AG09309 (cell line): ENCODE results near the gene LEMD1.
"Not testable (repeated sequence)": the region's sequence is repeated elsewhere in the genome, so short reads cannot be mapped to it uniquely, and the experiment has no call there.

Source experiments
- DNase-seq: peaks from one replicate; pipeline ENCODE4 v3.0.0-alpha.2; 2010; ENCODE audit warnings: low read depth
- H3K4me3 ChIP-seq: 2 replicates; pipeline ENCODE4 v1.5.1; 2011; ENCODE audit warnings: mild to moderate bottlenecking, low read depth, low read length, moderate library complexity; ENCODE audit not compliant: control insufficient read depth
- TF ChIP-seq, protein P1 (sequence below): IDR thresholded peaks from 2 replicates; pipeline ENCODE4 v1.5.1; 2011; ENCODE audit warnings: mild to moderate bottlenecking, low read depth, low read length, inconsistent platforms; ENCODE audit not compliant: insufficient read depth, control insufficient read depth; ENCODE audit errors: missing control alignments

LEMD1 gene

DNA sequence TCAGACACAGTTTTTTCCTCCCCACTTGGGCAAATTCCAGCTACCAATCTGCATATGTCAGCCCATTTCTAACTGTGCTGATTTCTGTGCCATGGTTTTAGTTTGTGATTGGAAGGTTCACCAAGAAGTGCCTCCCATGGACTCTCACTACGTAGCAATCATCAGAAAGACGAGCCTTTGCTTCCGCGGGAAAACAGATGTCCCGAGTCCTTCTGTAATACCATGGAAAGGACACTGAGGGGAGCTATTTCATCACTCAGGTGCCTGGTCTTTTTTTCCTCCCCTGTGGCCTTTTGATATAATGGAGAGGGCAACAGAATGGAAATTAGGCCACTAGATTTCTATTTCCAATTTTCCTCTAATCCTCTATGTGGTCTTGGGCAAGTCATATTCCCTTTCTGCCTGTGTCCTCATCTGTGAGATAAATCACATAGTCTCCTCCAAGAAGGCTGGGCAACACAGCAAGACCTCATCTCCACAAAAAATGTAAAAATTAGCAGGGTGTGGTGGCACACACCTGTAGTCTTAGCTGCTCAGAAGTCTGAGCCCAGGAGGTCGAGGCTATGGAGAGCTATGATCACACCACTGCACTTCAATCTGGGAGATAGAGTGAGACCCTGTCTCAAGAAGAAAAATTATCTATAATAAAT is 24.8 kb downstream of the LEMD1 start:
- no peak for DNase-seq
- H3K4me3 ChIP-seq, result no peak overlapping the region
- TF ChIP-seq, protein P1, sequence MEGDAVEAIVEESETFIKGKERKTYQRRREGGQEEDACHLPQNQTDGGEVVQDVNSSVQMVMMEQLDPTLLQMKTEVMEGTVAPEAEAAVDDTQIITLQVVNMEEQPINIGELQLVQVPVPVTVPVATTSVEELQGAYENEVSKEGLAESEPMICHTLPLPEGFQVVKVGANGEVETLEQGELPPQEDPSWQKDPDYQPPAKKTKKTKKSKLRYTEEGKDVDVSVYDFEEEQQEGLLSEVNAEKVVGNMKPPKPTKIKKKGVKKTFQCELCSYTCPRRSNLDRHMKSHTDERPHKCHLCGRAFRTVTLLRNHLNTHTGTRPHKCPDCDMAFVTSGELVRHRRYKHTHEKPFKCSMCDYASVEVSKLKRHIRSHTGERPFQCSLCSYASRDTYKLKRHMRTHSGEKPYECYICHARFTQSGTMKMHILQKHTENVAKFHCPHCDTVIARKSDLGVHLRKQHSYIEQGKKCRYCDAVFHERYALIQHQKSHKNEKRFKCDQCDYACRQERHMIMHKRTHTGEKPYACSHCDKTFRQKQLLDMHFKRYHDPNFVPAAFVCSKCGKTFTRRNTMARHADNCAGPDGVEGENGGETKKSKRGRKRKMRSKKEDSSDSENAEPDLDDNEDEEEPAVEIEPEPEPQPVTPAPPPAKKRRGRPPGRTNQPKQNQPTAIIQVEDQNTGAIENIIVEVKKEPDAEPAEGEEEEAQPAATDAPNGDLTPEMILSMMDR, result peak; percentile 65

DNA sequence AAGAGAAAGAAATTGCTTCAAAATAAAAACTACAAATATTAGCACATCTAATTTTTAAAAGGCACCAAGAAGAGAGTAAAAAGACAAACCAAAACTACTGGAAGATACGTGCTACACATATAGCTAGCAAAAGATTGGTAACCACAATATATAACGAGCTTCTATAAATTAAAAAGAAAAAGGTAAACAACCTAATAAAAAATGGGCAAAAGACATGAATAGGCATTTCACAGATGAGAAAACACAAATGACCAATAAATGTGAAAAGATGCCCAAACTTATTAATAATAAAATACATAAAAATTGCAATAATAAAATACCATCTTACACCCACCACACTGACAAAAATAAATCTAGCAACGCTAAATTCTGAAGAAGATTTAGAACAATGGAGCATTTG is 26.2 kb downstream of the LEMD1 start:
- TF ChIP-seq, protein P1, result no peak
- no peak for DNase-seq
- H3K4me3 ChIP-seq, result no peak overlapping the region

DNA sequence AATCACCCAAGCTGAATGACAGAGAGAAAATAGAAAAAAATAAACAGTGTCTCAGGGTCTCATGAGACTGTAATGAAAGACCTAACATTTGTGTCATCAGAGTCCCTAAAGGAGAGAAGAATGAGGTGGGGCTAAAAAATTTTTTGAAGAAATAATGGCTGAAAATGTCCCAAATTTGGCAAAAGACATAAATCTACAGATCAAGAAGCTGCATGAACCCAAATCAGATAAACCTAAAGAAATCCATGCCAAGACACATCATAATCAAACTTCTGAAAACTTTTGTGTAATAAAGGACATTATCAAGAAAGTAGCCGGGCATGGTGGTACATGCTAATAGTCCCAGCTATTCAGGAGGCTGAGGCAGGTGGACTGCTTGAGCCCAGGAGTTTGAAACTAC is 29.2 kb downstream of the LEMD1 start:
- TF ChIP-seq, protein P1, result no peak
- DNase-seq, result no peak
- no peak overlapping the region for H3K4me3 ChIP-seq

DNA sequence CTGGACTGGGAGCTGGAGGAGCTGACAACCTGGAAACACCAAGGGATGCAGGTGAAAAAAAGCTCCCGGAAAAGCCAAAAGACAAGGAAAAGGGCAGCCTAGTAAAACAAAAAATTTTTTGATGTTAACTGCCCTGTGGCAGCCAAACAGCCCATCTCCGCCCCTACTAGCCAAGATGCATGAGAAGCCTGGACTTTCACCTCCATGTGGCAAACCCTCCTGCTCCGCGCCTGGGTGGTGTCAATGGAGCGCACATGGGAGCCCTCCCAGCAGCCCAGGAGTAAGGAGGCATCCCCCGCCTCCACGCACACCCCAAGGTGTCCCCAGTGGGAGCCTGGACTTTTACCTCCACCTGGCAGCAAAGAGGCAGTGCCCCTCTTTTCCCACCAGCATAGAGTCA is 30.5 kb downstream of the LEMD1 start:
- DNase-seq, result no peak
- TF ChIP-seq, protein P1, result no peak
- H3K4me3 ChIP-seq, result no peak overlapping the region

DNA sequence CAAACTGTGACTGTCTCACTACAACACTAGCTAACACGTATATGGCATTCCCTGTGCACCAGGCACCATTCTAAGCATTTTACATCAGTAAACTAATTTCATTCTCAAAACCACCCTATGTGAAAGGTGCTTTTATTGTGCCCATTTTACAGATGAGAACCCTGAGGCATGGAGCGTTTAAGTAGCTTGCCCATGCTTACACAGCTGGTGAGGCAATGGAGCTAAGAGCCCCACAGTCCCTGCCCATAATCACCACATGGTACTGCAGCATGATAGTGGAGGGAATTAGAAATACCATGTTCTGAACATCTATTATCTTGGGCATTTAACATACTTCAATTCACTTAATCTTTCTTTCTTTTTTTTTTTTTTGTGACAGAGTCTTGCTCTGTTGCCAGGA is 34.0 kb downstream of the LEMD1 start:
- no peak for DNase-seq

DNA sequence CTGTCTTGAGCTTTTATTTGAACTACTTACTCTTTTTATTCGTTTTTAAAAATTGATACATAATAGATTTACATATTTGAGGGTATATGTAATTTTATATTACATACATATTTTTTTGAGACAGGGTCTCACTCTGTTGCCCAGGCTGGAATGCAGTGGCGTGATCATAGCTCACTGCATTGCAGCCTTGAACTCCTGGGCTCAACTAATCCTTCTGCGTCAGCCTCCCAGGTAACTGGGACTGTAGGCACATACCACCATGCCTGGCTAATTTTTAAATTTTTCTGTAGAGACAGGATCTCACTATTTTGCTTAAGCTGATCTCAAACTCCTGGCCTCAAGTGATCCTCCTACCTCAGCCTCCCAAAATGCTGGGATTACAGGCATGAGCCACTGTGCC is 38.9 kb downstream of the LEMD1 start:
- not testable (repeated sequence) for DNase-seq, H3K4me3 ChIP-seq

More for the DNA sequence above, 34.0 kb downstream of the LEMD1 start:
- TF ChIP-seq, protein P1, result no peak
- H3K4me3 ChIP-seq, result no peak overlapping the region

DNA sequence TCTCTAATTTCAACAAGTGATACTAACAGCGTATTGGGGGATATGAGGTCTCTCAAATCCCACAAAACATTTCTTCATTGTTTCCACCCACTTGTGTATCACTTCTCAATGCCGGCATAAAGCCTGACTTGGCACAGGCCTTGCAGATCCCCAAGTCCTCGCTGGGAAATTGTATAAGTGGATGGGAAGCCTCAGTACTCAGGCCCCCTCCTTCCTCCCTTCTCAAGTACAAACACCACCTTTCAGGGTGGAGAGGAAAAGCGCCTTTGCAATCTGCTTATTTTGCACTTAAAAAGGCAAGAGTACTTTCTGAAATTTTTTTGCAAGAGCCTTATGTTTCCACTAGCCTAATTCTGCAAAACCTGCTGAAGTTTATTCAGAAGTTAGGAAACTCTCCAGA is 39.3 kb downstream of the LEMD1 start:
- no peak for DNase-seq
- TF ChIP-seq, protein P1, result no peak
- no peak overlapping the region for H3K4me3 ChIP-seq
